Heart left ventricle (tissue), 13 donors: ENCODE measurements around the gene PIGV.

Experiments
- POLR2A ChIP-seq, 2 donors: fragments of 450-650 bp; IDR thresholded peaks; one replicate each; pipeline ENCODE4 v1.6.1; 2017; ENCODE audit warnings: antibody characterized with exemption in 2 of 2, mild to moderate bottlenecking in 2 of 2, moderate library complexity in 2 of 2
- TF ChIP-seq, protein P1 (sequence below), 12 donors: fragments of 200-600 bp; sonication (generic) in 4 of 12; IDR thresholded peaks; one replicate each; pipeline versions ENCODE4 v1.5.0 to v1.8.0; 2018 to 2022; ENCODE audit warnings: antibody characterized with exemption in 12 of 12, mild to moderate bottlenecking in 5 of 12
- donor health status: ischemic (EF 13 %, LVEDD 7.1; RV severe dilation, severe dysfunction).
- donor health status: DM: no; HTN: yes; CAD: no.
- donor health status: DM: no; HTN: no; CAD: no.
- donor health status: ischemic (EF 25% LVEDD 6.9; RV normal size, moderate dysfunction).
- donor health status: ischemic (EF 25% LVEDD 5.7; RV mildly dilated, moderate dysfunction).
- donor health status: ischemic (EF 35%, LVEDD 5.7; RV mildly dilated, moderate dysfunction).
- donor health status: nonischemic (EF 11% LVEDD 7.7; RV severe dilation, severe dysfunction).
- donor health status: DM: yes; HTN: yes; CAD: no.
- donor health status: PGD.
- donor health status: ischemic (EF 29% LVEDD 5.4; RV normal size, mild dysfunction).
- donor health status: nonischemic (EF 23%, LVEDD 6.1; RV moderate dilation, normal function).

DNA sequence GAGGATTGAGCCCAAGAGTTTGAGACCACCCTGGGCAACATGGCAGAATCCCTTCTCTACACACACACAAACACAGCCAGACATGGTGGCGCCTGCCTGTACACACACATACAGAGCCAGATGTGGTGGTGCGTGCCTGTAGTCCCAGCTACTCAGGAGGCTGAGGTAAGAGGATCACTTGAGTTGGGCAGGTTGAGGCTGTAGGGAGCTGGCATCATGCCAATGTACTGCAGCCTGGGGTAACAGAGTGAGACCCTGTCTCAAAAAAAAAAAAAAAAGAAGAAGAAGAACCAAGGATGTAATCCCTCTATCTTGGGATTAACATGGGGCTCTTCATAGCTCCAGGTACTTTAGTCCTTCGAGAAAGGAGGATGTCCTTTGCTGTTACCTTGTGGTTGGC lies 29.4 kb upstream of the PIGV start:
- no peak for TF ChIP-seq POLR2A (IDR thresholded peaks at IDR 0.05)
- TF ChIP-seq, protein P1, sequence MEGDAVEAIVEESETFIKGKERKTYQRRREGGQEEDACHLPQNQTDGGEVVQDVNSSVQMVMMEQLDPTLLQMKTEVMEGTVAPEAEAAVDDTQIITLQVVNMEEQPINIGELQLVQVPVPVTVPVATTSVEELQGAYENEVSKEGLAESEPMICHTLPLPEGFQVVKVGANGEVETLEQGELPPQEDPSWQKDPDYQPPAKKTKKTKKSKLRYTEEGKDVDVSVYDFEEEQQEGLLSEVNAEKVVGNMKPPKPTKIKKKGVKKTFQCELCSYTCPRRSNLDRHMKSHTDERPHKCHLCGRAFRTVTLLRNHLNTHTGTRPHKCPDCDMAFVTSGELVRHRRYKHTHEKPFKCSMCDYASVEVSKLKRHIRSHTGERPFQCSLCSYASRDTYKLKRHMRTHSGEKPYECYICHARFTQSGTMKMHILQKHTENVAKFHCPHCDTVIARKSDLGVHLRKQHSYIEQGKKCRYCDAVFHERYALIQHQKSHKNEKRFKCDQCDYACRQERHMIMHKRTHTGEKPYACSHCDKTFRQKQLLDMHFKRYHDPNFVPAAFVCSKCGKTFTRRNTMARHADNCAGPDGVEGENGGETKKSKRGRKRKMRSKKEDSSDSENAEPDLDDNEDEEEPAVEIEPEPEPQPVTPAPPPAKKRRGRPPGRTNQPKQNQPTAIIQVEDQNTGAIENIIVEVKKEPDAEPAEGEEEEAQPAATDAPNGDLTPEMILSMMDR (IDR thresholded peaks at IDR 0.05), result no peak
